CD14-positive monocyte (primary cell): Measurements from ENCODE around the gene C5orf58. TPM values are rescaled to one million over a fixed set of nuclear protein-coding genes. Genes with fewer than 3 reads are reported as not detected.

Source experiments
- DNase-seq, 3 donors: peaks; one replicate each; pipeline ENCODE4 v3.0.0-alpha.2; 2011 to 2022
- H2AFZ ChIP-seq: 2 replicates; pipeline ENCODE4 v1.6.0; 2012; ENCODE audit warnings: mild to moderate bottlenecking, low read depth, low read length, inconsistent platforms; ENCODE audit not compliant: insufficient read depth, poor library complexity, severe bottlenecking
- H3K27ac ChIP-seq, 2 donors: 1 replicate in 1 of 2; 2 replicates in 1 of 2; pipeline ENCODE4 v1.5.1; 2012 to 2013; ENCODE audit warnings: low read length in 2 of 2, control low read depth in 1 of 2, inconsistent platforms in 1 of 2, low read depth in 1 of 2, mild to moderate bottlenecking in 1 of 2
- H3K27me3 ChIP-seq, 2 donors: one replicate each; pipeline versions ENCODE4 v1.6.0 to v1.6.1; 2011 to 2013; ENCODE audit warnings: low read length in 2 of 2; ENCODE audit not compliant: control insufficient read depth in 2 of 2, insufficient read depth in 2 of 2
- H3K36me3 ChIP-seq, 2 donors: replicated peaks in 1 of 2; 1 replicate in 1 of 2; 2 replicates in 1 of 2; pipeline versions ENCODE4 v1.5.1 to v1.6.1; 2012 to 2013; ENCODE audit warnings: low read length in 2 of 2, control low read depth in 1 of 2, inconsistent platforms in 1 of 2, mild to moderate bottlenecking in 1 of 2; ENCODE audit not compliant: insufficient read depth in 2 of 2, control insufficient read depth in 1 of 2
- H3K4me1 ChIP-seq, 2 donors: 1 replicate in 1 of 2; 2 replicates in 1 of 2; pipeline versions ENCODE4 v1.5.1 to v1.6.1; 2012 to 2013; ENCODE audit warnings: low read length in 2 of 2, control low read depth in 1 of 2, inconsistent platforms in 1 of 2, mild to moderate bottlenecking in 1 of 2, moderate library complexity in 1 of 2; ENCODE audit not compliant: insufficient read depth in 2 of 2, control insufficient read depth in 1 of 2
- H3K4me2 ChIP-seq: replicated peaks from 2 replicates; pipeline ENCODE3; 2012; ENCODE audit warnings: low read length, moderate library complexity, mild to moderate bottlenecking; ENCODE audit not compliant: poor library complexity, severe bottlenecking; ENCODE audit errors: extremely low read depth
- H3K4me3 ChIP-seq, 3 experiments: fragments of 200-600 bp in 1 of 3; sonication (generic) in 1 of 3; replicated peaks in 1 of 3; 1 replicate in 2 of 3; 2 replicates in 1 of 3; pipeline ENCODE4 v1.5.1; 2011 to 2013; ENCODE audit warnings: low read length in 3 of 3, mild to moderate bottlenecking in 3 of 3, control low read depth in 2 of 3, low read depth in 2 of 3, inconsistent platforms in 1 of 3, moderate library complexity in 1 of 3
- H3K79me2 ChIP-seq: 2 replicates; pipeline ENCODE4 v1.6.0; 2012; ENCODE audit warnings: mild to moderate bottlenecking, control low read depth, inconsistent platforms, low read length, moderate library complexity; ENCODE audit not compliant: insufficient read depth
- H3K9ac ChIP-seq: 2 replicates; pipeline ENCODE4 v1.6.0; 2017; ENCODE audit warnings: low read length, mild to moderate bottlenecking; ENCODE audit not compliant: insufficient read depth, poor library complexity, severe bottlenecking
- H3K9me3 ChIP-seq, 2 donors: replicated peaks in 1 of 2; 1 replicate in 1 of 2; 2 replicates in 1 of 2; pipeline versions ENCODE4 v1.5.1 to v1.6.1; 2012 to 2013; ENCODE audit warnings: low read length in 2 of 2, control low read depth in 1 of 2; ENCODE audit not compliant: control insufficient read depth in 1 of 2, insufficient read depth in 1 of 2
- H4K20me1 ChIP-seq: 2 replicates; pipeline ENCODE4 v1.6.0; 2012; ENCODE audit warnings: mild to moderate bottlenecking, low read length, control low read depth, moderate library complexity; ENCODE audit not compliant: insufficient read depth
- H3K27ac Mint-ChIP-seq, 7 donors: one replicate each; pipeline ENCODE4 v1.8.0; 2020; ENCODE audit warnings: mild to moderate bottlenecking in 7 of 7, mixed read lengths in 7 of 7, moderate library complexity in 6 of 7, inconsistent platforms in 2 of 7
- H3K27me3 Mint-ChIP-seq, 3 donors: one replicate each; pipeline ENCODE4 v1.8.0; 2021 to 2022; ENCODE audit warnings: low read depth in 3 of 3, mild to moderate bottlenecking in 3 of 3, mixed read lengths in 3 of 3, moderate library complexity in 3 of 3, inconsistent platforms in 1 of 3
- H3K36me3 Mint-ChIP-seq, 2 donors: one replicate each; pipeline ENCODE4 v1.8.0; 2020; ENCODE audit warnings: mixed read lengths in 2 of 2, inconsistent platforms in 1 of 2, mild to moderate bottlenecking in 1 of 2
- H3K4me1 Mint-ChIP-seq: one replicate; pipeline ENCODE4 v1.8.0; 2020; ENCODE audit warnings: mild to moderate bottlenecking, mixed read lengths
- H3K4me3 Mint-ChIP-seq, 2 donors: one replicate each; pipeline ENCODE4 v1.8.0; 2020; ENCODE audit warnings: mild to moderate bottlenecking in 2 of 2, mixed read lengths in 2 of 2, moderate library complexity in 1 of 2
- H3K9me3 Mint-ChIP-seq, 7 donors: one replicate each; pipeline ENCODE4 v1.8.0; 2020 to 2022; ENCODE audit warnings: mixed read lengths in 7 of 7, mild to moderate bottlenecking in 6 of 7, moderate library complexity in 6 of 7, inconsistent platforms in 2 of 7
- CTCF ChIP-seq: fragments of 200-600 bp; IDR thresholded peaks from one replicate; pipeline ENCODE4 v1.8.0; 2022; ENCODE audit warnings: antibody characterized with exemption, mild to moderate bottlenecking
- WGBS: methylation state at CpG from one replicate; pipeline ENCODE4 v1.1.5; 2013; ENCODE audit warnings: missing lambda C conversion rate; ENCODE audit not compliant: insufficient coverage; 5-methylcytosine and 5-hydroxymethylcytosine counted together
- intact Hi-C, 2 donors: fragments of 100-400 bp; cut with micrococcal nuclease; formaldehyde crosslinking; loops; one replicate each; pipeline versions ENCODE4 v1.15.0 to v1.15.1; 2023
- polyA plus RNA-seq, 3 donors: library from polyadenylated mRNA; depleted of rRNA in 1 of 3; unstranded in 2 of 3; stranded (reverse) in 1 of 3; fragments of 300-500 nt in 2 of 3; fragments of >200 nt in 1 of 3; fragmentation: Illumina TruSeq in 2 of 3; gene quantifications; 1 replicate in 2 of 3; 2 replicates in 1 of 3; pipeline ENCODE4 v1.2.3, GENCODE V29; 2012 to 2021

Gene C5orf58
- polyA plus RNA-seq, 3 donors = 0.46 TPM; not detected in 2

- Histone ChIP-seq H3K9me3 (no peaks in the 10 kb centered on the region), H3K4me3 (no peak overlapping the region), H3K79me2 (no peaks in the 10 kb centered on the region), H2AFZ (no peak overlapping the region), H4K20me1 (no peaks in the 10 kb centered on the region), H3K9ac (no peak overlapping the region), H3K27me3 (no peaks in the 10 kb centered on the region), H3K4me2 (no peak overlapping the region), H3K4me1 (no peaks in the 10 kb centered on the region), H3K27ac (no peak overlapping the region), H3K36me3 (no peaks in the 10 kb centered on the region)
- Mint-ChIP-seq H3K27me3 (peaks cover 0 to 3% (median 0%) of the 10 kb centered on the region in 3 donors), H3K36me3 (no peaks in the 10 kb centered on the region), H3K9me3 (no peaks in the 10 kb centered on the region), H3K4me3 (no peak overlapping the region), H3K4me1 (peaks cover 8% of the 10 kb centered on the region), H3K27ac (no peak overlapping the region)
- no peak for TF ChIP-seq CTCF
- intact Hi-C loops = loop anchor here in 1 of 2 donors (10.0 kb wide), 1 partner anchor 413 kb away; no protein-coding TSS in a partner anchor
- no peak for DNase-seq
- 100% methylated on average over 1 of the region's 6 CpGs for WGBS
Measured at GRCh38 chr5:170221327-170221741, 11.5 kb upstream of the C5orf58 start.

GRCh38 chr5:170223360-170223759, 9.4 kb upstream of the C5orf58 start:
- Histone ChIP-seq H3K27ac (no peak overlapping the region), H3K4me1 (no peaks in the 10 kb centered on the region), H3K36me3 (no peaks in the 10 kb centered on the region), H3K4me3 (no peak overlapping the region), H3K9me3 (no peaks in the 10 kb centered on the region), H2AFZ (no peak overlapping the region), H3K27me3 (no peaks in the 10 kb centered on the region), H4K20me1 (no peaks in the 10 kb centered on the region), H3K79me2 (no peaks in the 10 kb centered on the region), H3K9ac (no peak overlapping the region), H3K4me2 (no peak overlapping the region)
- TF ChIP-seq CTCF = no peak
- H3K27ac Mint-ChIP-seq = no peak overlapping the region
- intact Hi-C loops = loop anchor here in 1 of 2 donors (10.0 kb wide), 1 partner anchor 411 kb away; no protein-coding TSS in a partner anchor
- no peak for DNase-seq
- H3K36me3 Mint-ChIP-seq = no peaks in the 10 kb centered on the region
- no peaks in the 10 kb centered on the region for H3K9me3 Mint-ChIP-seq
- peaks cover 0 to 3% (median 0%) of the 10 kb centered on the region in 3 donors for H3K27me3 Mint-ChIP-seq
- peaks cover 8% of the 10 kb centered on the region for H3K4me1 Mint-ChIP-seq
- no peak overlapping the region for H3K4me3 Mint-ChIP-seq
